Measurements from ENCODE around the gene FAM241A. TPM values are rescaled to one million over a fixed set of nuclear protein-coding genes. Genes with fewer than 3 reads are reported as not detected.
"Not testable (repeated sequence)": the region's sequence is repeated elsewhere in the genome, so short reads cannot be mapped to it uniquely, and the experiment has no call there.

The FAM241A gene
- total RNA-seq, 1 experiment from 2014 or later, result 0.90 TPM

- BruUV-seq (replicated peaks), result no TSS peak
- ATAC-seq (no peak), DNase-seq (ENCODE audit: low read depth, low spot score) (no peak)
- ChIA-PET CTCF (no interaction called here), POLR2A (no interaction called here)
- Histone ChIP-seq H3K36me3 (ENCODE audit: control insufficient read depth, insufficient read depth, low read length) (no peaks in the 10 kb centered on the region; the same call in 1 of the 2 replicates), H3K9me3 (ENCODE audit: control insufficient read depth, insufficient read depth, low read depth, low read length) (no peaks in the 10 kb centered on the region), H3K4me1 (ENCODE audit: control insufficient read depth, insufficient read depth, low read length) (no peaks in the 10 kb centered on the region), H3K27ac (ENCODE audit: low read length) (no peak overlapping the region), H3K4me3 (ENCODE audit: low read depth in 2 of 2, low read length in 2 of 2) (no peak overlapping the region), H3K27me3 (ENCODE audit: control insufficient read depth, insufficient read depth, low read length) (no peaks in the 10 kb centered on the region)
- in situ Hi-C loops (cut with HindIII; ENCODE audit: low pct_unique_long_range_greater_than_20kb, low sequenced_read_pairs) (no loop called here), intact Hi-C loops (cut with micrococcal nuclease; ENCODE audit: unreplicated experiment) (no loop called here)
- TF ChIP-seq TCF7L2 (IDR thresholded peaks at IDR 0.05; ENCODE audit: low read depth, low read length), result no peak
Observed at GRCh38 chr4:112201915-112202505, 56.8 kb downstream of the FAM241A start.

DNA sequence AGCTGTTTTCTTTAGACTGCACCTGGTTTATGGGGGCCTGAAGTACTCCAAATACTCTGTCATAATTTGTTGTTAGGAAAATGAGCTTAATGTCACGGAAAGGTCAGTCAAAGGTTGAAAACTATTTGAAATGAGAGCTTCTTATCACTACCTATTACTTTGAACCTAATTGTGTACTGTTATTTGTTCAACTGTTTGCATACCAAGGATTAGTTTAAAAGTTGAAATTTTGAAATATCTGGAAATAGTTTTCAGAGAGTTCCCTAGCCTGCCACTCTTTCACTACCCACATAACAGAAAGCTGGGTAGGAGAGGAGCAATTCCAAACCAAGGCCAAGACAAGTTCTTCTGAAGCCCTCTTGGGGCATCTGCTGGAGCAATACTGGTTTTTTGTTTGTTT is 58.3 kb downstream of the FAM241A start:
- H3K4me1 ChIP-seq (ENCODE audit: control insufficient read depth, insufficient read depth, low read length), result no peaks in the 10 kb centered on the region
- no peaks in the 10 kb centered on the region; the same call in 1 of the 2 replicates for H3K36me3 ChIP-seq (ENCODE audit: control insufficient read depth, insufficient read depth, low read length)
- DNase-seq (ENCODE audit: low read depth, low spot score), result no peak
- intact Hi-C loops (cut with micrococcal nuclease; ENCODE audit: unreplicated experiment) (no loop called here), in situ Hi-C loops (cut with HindIII; ENCODE audit: low pct_unique_long_range_greater_than_20kb, low sequenced_read_pairs) (no loop called here)
- no TSS peak for BruUV-seq (replicated peaks)
- ATAC-seq, result no peak
- POLR2A ChIA-PET, result no interaction called here
- H3K4me3 ChIP-seq (ENCODE audit: low read depth in 2 of 2, low read length in 2 of 2), result no peak overlapping the region
- no peaks in the 10 kb centered on the region for H3K9me3 ChIP-seq (ENCODE audit: control insufficient read depth, insufficient read depth, low read depth, low read length)
- H3K27ac ChIP-seq (ENCODE audit: low read length), result no peak overlapping the region
- CTCF ChIA-PET, result no interaction called here
- TF ChIP-seq TCF7L2 (IDR thresholded peaks at IDR 0.05; ENCODE audit: low read depth, low read length) (no peak), SIN3A (IDR thresholded peaks at IDR 0.05; ENCODE audit: borderline replicate concordance, insufficient read depth, low read depth, low read length) (no peak), POLR2AphosphoS5 (IDR thresholded peaks at IDR 0.05; ENCODE audit: low read depth, low read length) (no peak), REST (IDR thresholded peaks at IDR 0.05; ENCODE audit: insufficient read depth in 1 of 2, low read depth in 2 of 2, low read length in 1 of 2) (no peak)
- TF ChIP-seq, protein P1, sequence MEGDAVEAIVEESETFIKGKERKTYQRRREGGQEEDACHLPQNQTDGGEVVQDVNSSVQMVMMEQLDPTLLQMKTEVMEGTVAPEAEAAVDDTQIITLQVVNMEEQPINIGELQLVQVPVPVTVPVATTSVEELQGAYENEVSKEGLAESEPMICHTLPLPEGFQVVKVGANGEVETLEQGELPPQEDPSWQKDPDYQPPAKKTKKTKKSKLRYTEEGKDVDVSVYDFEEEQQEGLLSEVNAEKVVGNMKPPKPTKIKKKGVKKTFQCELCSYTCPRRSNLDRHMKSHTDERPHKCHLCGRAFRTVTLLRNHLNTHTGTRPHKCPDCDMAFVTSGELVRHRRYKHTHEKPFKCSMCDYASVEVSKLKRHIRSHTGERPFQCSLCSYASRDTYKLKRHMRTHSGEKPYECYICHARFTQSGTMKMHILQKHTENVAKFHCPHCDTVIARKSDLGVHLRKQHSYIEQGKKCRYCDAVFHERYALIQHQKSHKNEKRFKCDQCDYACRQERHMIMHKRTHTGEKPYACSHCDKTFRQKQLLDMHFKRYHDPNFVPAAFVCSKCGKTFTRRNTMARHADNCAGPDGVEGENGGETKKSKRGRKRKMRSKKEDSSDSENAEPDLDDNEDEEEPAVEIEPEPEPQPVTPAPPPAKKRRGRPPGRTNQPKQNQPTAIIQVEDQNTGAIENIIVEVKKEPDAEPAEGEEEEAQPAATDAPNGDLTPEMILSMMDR (IDR thresholded peaks at IDR 0.05), result no peak
- no peaks in the 10 kb centered on the region for H3K27me3 ChIP-seq (ENCODE audit: control insufficient read depth, insufficient read depth, low read length)

DNA sequence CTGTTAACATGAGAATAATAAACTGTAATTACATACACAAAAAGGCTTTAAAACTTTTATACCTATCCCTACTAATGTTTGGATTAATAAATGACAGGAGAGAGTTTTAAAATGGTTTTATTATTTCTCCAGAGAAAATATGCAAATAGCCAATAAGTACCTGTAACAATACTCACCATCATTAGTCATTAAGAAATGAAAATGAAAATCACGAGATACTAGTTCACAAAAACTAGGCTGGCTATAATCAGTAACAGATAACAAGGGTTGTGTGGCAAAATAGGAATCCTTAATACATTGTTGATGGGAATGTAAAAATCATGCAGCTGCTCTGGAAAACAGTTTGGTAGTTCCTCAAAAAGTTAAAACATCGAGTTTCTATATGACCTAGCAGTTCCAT is 61.2 kb downstream of the FAM241A start:
- TF ChIP-seq POLR2AphosphoS5 (IDR thresholded peaks at IDR 0.05; ENCODE audit: low read depth, low read length), result no peak
- H3K36me3 ChIP-seq (ENCODE audit: control insufficient read depth, insufficient read depth, low read length), result no peaks in the 10 kb centered on the region; the same call in 1 of the 2 replicates
- no peak overlapping the region for H3K4me3 ChIP-seq (ENCODE audit: low read depth in 2 of 2, low read length in 2 of 2)
- H3K9me3 ChIP-seq (ENCODE audit: control insufficient read depth, insufficient read depth, low read depth, low read length), result no peaks in the 10 kb centered on the region
- ChIA-PET CTCF (no interaction called here), POLR2A (no interaction called here)
- intact Hi-C loops (cut with micrococcal nuclease; ENCODE audit: unreplicated experiment), result no loop called here
- no peak for DNase-seq (ENCODE audit: low read depth, low spot score)
- H3K4me1 ChIP-seq (ENCODE audit: control insufficient read depth, insufficient read depth, low read length), result no peaks in the 10 kb centered on the region
- in situ Hi-C loops (cut with HindIII; ENCODE audit: low pct_unique_long_range_greater_than_20kb, low sequenced_read_pairs), result no loop called here
- H3K27ac ChIP-seq (ENCODE audit: low read length), result no peak overlapping the region
- no peak for ATAC-seq
- no TSS peak for BruUV-seq (replicated peaks)
- H3K27me3 ChIP-seq (ENCODE audit: control insufficient read depth, insufficient read depth, low read length), result no peaks in the 10 kb centered on the region

DNA sequence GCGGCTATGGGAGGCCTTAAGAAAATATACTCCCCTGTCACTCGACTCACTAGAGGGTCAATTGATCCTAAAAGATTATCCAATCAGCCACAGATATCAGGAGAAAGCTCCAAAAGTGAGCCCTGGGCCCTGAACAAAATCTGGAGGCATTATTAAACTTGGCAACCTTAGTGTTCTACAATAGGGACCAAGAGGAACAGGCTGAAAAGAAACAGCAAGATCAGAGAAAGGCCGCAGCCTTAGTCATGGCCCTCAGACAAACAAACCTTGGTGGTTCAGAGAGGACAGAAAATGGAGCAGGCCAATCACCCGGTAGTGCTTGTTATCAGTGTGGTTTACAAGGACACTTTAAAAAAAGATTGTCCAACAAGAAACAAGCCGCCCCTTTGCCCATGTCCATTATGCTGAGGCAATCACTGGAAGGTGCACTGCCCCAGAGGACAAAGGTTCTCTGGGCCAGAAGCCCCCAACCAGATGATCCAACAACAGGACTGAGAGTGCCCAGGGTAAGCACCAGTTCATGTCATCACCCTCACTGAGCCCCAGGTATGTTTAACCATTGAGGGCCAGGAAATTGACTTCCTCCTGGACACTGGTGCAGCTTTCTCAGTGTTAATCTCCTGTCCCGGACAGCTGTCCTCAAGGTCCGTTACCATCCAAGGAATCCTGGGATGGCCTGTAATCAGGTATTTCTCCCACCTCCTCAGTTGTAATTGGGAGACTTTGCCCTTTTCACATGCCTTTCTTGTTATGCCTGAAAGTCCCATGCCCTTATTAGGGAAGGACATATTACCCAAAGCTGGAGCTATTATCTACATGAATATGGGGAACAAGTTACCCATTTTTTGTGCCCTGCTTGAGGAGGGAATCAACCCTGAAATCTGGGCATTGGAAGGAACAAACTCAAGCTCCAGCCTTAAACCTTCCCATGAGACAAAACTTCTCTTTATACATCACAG is 63.2 kb downstream of the FAM241A start:
- H3K27me3 ChIP-seq (ENCODE audit: control insufficient read depth, insufficient read depth, low read length); H3K4me3 ChIP-seq (ENCODE audit: low read depth in 2 of 2, low read length in 2 of 2); BruUV-seq (replicated peaks); POLR2A ChIA-PET; H3K36me3 ChIP-seq (ENCODE audit: control insufficient read depth, insufficient read depth, low read length); H3K9me3 ChIP-seq (ENCODE audit: control insufficient read depth, insufficient read depth, low read depth, low read length); in situ Hi-C loops (cut with HindIII; ENCODE audit: low pct_unique_long_range_greater_than_20kb, low sequenced_read_pairs); CTCF ChIA-PET; DNase-seq (ENCODE audit: low read depth, low spot score); ATAC-seq; H3K27ac ChIP-seq (ENCODE audit: low read length); intact Hi-C loops (cut with micrococcal nuclease; ENCODE audit: unreplicated experiment); H3K4me1 ChIP-seq (ENCODE audit: control insufficient read depth, insufficient read depth, low read length): not testable (repeated sequence)

Measured in Panc1 (cell line).